Measurements from ENCODE around the gene GPC6.
"Not testable (repeated sequence)": the region's sequence is repeated elsewhere in the genome, so short reads cannot be mapped to it uniquely, and the experiment has no call there.

The GPC6 gene

DNA sequence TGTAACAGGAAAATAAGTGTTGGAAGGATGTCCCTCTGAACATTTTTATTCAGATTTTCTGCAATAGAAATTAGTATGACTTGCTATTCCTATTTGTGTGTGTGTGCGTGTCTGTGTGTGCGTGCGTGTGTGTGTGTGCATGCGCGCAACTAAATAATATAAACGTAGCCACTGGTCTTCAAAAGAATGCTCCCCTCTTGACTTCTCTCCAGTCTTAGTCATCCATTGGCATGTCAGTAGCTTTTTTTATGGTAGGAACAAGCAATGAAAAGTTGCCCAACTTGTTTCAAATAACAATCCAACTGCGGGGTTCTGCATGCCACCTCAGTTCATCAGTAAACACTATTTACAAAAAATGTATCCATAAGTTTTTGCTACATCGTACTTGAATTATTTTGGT lies 249.6 kb downstream of the GPC6 start:
- Histone ChIP-seq H4K20me1 (ENCODE audit: insufficient read depth, low read length) (no peaks in the 10 kb centered on the region), H3K4me1 (ENCODE audit: low read length) (no peaks in the 10 kb centered on the region), H3K79me2 (ENCODE audit: low read length) (no peaks in the 10 kb centered on the region), H3K36me3 (replicated peaks; ENCODE audit: low read depth, low read length) (no peaks in the 10 kb centered on the region), H3K9ac (ENCODE audit: low read length) (no peak overlapping the region), H3K27ac (ENCODE audit: low read length) (no peak overlapping the region), H3K4me3 (ENCODE audit: low read length) (no peak overlapping the region), H2AFZ (ENCODE audit: low read depth, low read length) (no peak overlapping the region), H3K4me2 (ENCODE audit: low read length) (no peak overlapping the region), H3K9me3 (ENCODE audit: insufficient read depth, low read length) (no peaks in the 10 kb centered on the region), H3K27me3 (ENCODE audit: low read depth, low read length) (no peaks in the 10 kb centered on the region)
- TF ChIP-seq, protein P1, sequence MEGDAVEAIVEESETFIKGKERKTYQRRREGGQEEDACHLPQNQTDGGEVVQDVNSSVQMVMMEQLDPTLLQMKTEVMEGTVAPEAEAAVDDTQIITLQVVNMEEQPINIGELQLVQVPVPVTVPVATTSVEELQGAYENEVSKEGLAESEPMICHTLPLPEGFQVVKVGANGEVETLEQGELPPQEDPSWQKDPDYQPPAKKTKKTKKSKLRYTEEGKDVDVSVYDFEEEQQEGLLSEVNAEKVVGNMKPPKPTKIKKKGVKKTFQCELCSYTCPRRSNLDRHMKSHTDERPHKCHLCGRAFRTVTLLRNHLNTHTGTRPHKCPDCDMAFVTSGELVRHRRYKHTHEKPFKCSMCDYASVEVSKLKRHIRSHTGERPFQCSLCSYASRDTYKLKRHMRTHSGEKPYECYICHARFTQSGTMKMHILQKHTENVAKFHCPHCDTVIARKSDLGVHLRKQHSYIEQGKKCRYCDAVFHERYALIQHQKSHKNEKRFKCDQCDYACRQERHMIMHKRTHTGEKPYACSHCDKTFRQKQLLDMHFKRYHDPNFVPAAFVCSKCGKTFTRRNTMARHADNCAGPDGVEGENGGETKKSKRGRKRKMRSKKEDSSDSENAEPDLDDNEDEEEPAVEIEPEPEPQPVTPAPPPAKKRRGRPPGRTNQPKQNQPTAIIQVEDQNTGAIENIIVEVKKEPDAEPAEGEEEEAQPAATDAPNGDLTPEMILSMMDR (IDR thresholded peaks at IDR 0.05; ENCODE audit: low read depth, low read length): no peak
- TF ChIP-seq EZH2phosphoT487 (IDR thresholded peaks at IDR 0.05; ENCODE audit: low read depth): no peak

GRCh38 chr13:93477238-93477637 lies 250.6 kb downstream of the GPC6 start:
- Histone ChIP-seq H4K20me1 (ENCODE audit: insufficient read depth, low read length) (no peaks in the 10 kb centered on the region), H3K4me2 (ENCODE audit: low read length) (no peak overlapping the region), H3K27me3 (ENCODE audit: low read depth, low read length) (no peaks in the 10 kb centered on the region), H3K36me3 (replicated peaks; ENCODE audit: low read depth, low read length) (no peaks in the 10 kb centered on the region), H3K9ac (ENCODE audit: low read length) (no peak overlapping the region), H3K9me3 (ENCODE audit: insufficient read depth, low read length) (no peaks in the 10 kb centered on the region), H2AFZ (ENCODE audit: low read depth, low read length) (no peak overlapping the region), H3K79me2 (ENCODE audit: low read length) (no peaks in the 10 kb centered on the region), H3K27ac (ENCODE audit: low read length) (no peak overlapping the region), H3K4me3 (ENCODE audit: low read length) (no peak overlapping the region), H3K4me1 (ENCODE audit: low read length) (no peaks in the 10 kb centered on the region)
- TF ChIP-seq, protein P1 (IDR thresholded peaks at IDR 0.05; ENCODE audit: low read depth, low read length): no peak
- no peak for TF ChIP-seq EZH2phosphoT487 (IDR thresholded peaks at IDR 0.05; ENCODE audit: low read depth)

- Histone ChIP-seq H3K4me2 (ENCODE audit: low read length) (no peak overlapping the region), H3K4me1 (ENCODE audit: low read length) (no peaks in the 10 kb centered on the region), H3K9ac (ENCODE audit: low read length) (no peak overlapping the region), H3K79me2 (ENCODE audit: low read length) (no peaks in the 10 kb centered on the region), H3K9me3 (ENCODE audit: insufficient read depth, low read length) (no peaks in the 10 kb centered on the region), H3K27ac (ENCODE audit: low read length) (no peak overlapping the region), H3K36me3 (replicated peaks; ENCODE audit: low read depth, low read length) (no peaks in the 10 kb centered on the region), H3K4me3 (ENCODE audit: low read length) (no peak overlapping the region), H2AFZ (ENCODE audit: low read depth, low read length) (no peak overlapping the region), H4K20me1 (ENCODE audit: insufficient read depth, low read length) (no peaks in the 10 kb centered on the region), H3K27me3 (ENCODE audit: low read depth, low read length) (no peaks in the 10 kb centered on the region)
- no peak for TF ChIP-seq EZH2phosphoT487 (IDR thresholded peaks at IDR 0.05; ENCODE audit: low read depth)
- TF ChIP-seq, protein P1 (IDR thresholded peaks at IDR 0.05; ENCODE audit: low read depth, low read length): no peak
Observed at GRCh38 chr13:93480553-93481106, 254.0 kb downstream of the GPC6 start.

DNA sequence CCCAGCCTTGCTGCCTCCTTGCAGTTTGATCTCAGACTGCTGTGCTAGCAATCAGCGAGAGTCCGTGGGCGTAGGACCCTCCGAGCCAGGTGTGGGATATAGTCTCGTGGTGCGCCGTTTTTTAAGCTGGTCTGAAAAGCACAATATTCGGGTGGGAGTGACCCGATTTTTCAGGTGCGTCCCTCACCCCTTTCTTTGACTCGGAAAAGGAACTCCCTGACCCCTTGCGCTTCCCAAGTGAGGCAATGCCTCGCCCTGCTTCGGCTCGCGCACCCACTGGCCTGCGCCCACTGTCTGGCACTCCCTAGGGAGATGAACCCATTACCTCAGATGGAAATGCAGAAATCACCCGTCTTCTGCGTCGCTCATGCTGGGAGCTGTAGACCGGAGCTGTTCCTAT lies 269.5 kb downstream of the GPC6 start:
- H3K4me3 ChIP-seq (ENCODE audit: low read length); H3K9me3 ChIP-seq (ENCODE audit: insufficient read depth, low read length); H3K9ac ChIP-seq (ENCODE audit: low read length): not testable (repeated sequence)

More for the DNA sequence above, 269.5 kb downstream of the GPC6 start:
- not testable (repeated sequence) for H3K27me3 ChIP-seq (ENCODE audit: low read depth, low read length); H3K4me1 ChIP-seq (ENCODE audit: low read length); H4K20me1 ChIP-seq (ENCODE audit: insufficient read depth, low read length); H3K27ac ChIP-seq (ENCODE audit: low read length); H2AFZ ChIP-seq (ENCODE audit: low read depth, low read length); H3K4me2 ChIP-seq (ENCODE audit: low read length); H3K79me2 ChIP-seq (ENCODE audit: low read length); H3K36me3 ChIP-seq (replicated peaks; ENCODE audit: low read depth, low read length)
